HG02884 (cell line): ENCODE measurements around the gene ATPAF1.
A peak's percentile ranks its signal among the peaks of the same experiment; 100 is the strongest.

Experiments
- ATAC-seq: cut with Tn5 transposase; IDR thresholded peaks from one replicate; pipeline ENCODE4 v1.9.1; 2021; ENCODE audit warnings: mild to moderate bottlenecking, moderate library complexity; ENCODE audit not compliant: unreplicated experiment

The ATPAF1 gene

DNA sequence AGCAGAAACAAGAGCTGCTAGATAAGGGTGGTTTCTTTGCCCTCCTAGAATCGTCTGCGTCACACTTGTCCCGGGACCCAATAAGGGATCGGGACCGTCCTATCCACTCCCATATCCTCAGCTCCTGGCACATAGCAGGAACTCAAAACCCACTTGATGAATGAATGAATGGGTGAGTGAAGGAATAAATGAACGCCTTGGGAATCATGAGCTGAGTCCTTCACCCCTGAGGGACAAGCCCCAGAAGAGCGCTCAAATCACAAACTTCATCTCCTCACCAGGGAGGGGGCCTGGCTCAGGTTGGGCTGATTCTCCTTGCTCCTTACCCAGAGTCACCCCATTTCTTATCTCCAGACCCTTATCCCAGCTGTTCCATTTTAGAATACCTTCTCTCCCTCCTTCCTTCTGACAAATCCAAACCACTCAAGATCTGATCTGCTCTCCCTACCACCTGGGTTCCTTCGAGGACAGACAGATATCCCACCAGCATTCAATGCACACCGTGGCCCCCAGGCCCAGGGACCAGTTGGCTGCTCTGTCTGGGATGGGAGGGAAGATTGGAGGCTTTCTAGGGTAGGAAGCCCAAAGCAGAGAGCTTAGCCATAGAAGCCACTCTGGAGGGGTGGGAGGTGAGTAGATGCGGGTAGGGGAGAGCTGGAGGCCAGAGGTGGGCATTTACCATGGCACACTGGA lies 50.9 kb downstream of the ATPAF1 start:
- no peak for ATAC-seq

DNA sequence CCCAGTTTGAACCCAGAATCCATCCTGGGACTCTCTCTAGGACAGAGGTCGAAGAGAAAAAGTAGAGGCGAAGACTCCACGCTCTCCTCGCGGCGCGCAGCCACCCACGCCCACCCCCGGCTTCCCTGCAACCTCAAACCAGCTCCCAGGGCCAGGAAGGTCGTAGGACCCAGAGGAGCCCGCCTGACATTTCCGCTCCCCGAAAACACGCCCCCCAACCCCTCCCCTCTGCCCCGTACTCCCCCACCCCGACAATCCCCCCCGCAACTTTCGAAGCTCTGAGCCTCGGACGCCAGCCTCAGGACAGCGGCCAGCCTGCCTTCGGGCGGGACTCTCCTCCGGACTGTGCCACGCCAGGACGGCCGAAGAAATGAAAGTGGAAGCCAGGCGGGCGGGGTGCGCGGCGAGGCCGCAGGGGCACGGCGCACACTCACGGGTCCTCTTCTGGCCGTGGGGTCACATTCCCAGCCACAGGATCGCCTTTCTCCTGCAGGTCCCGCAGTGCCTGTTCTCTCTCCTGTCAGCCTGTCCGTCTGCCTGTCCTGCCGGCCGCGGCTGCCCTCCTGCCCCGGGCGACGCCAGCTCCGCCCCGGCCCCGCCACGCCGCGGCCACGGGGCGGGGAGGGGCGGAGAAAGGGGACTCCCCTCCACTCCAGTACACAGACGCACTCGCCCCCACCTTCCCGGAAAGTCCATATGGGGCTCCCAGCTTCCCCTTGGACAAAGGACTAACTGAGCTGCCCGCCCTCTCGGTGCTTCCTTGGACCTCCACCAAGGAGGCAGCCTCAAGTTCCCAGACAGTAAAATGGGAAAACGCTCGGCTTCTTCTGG lies 51.7 kb downstream of the ATPAF1 start, which contains the start of gene MOB3C:
MOB3C (minus strand) TSS at position 535 of the 831 bp plus-strand sequence. CDS start 3,490 bp downstream, outside the sequence.
- peak; percentile 52 for ATAC-seq

- ATAC-seq = no peak
Observed at GRCh38 chr1:46615735-46616134, 52.4 kb downstream of the ATPAF1 start.

DNA sequence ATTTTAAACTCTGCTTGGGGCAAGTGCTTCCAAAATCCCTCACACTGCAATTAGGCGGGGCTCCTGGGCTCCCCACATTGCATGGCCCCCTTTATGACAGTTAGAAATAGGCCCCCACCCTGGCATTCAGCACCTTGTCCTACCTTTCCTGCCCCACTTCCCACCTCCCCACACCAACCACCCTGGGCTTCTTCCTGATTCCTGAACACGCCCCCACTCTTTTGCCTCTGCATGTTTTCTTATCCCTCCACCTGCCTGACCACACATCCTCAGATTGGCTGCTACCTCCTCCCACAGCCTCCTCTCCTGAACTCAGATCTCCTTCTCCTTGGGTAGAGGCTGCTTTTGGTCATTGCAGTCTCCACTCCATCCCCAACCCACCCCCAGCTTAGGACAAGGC lies 53.1 kb downstream of the ATPAF1 start:
- no peak for ATAC-seq

DNA sequence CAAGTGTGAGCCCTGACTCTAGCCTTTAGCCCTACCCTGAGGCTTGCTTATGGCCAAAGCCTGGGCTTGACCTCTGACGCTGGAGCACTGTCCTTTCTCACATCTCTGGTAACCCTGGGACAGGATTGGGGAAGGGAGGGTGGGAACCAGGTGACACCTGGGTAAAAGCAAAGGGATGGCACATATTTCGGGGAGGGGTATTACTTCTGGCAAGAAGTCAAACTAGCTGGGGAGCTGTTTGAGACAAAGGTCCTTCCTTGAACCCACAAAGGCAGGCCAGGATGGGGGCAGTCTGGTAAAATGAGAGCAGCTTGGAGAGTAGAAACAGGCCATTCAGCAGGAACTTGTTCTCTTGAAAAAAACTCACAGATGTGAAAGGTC lies 53.6 kb downstream of the ATPAF1 start:
- no peak for ATAC-seq

- peak; percentile 38 for ATAC-seq
Observed at GRCh38 chr1:46613661-46614603, 54.2 kb downstream of the ATPAF1 start.

GRCh38 chr1:46612937-46613660 lies 55.1 kb downstream of the ATPAF1 start:
- no peak for ATAC-seq

DNA sequence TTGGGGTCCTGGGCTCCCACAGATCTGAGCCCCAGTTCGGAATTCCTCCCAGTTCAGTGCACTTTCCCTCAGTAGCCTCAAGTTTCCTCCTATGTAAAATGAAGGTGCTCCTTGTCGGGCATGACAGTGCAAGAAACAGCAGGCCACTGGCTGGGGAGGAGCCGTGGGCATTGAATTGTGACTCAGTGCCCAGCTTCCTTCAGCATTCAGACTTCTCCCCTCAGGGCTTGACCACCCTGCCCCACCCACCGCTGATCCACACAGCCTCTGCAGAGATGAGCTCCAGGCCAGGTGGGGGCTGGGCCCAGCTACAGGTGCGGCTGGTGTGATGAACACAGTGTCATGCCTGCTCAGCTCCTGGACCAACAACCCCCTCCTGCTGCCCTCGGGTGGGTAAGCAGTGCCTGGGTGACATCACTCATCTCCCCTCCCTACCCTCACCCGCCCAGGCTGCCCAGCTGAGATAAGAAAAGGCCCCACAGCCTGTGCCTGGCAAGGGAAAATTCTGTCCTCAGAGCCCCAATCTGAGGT lies 56.4 kb downstream of the ATPAF1 start:
- ATAC-seq = no peak

GRCh38 chr1:46607345-46608130 lies 60.6 kb downstream of the ATPAF1 start:
- no peak for ATAC-seq

DNA sequence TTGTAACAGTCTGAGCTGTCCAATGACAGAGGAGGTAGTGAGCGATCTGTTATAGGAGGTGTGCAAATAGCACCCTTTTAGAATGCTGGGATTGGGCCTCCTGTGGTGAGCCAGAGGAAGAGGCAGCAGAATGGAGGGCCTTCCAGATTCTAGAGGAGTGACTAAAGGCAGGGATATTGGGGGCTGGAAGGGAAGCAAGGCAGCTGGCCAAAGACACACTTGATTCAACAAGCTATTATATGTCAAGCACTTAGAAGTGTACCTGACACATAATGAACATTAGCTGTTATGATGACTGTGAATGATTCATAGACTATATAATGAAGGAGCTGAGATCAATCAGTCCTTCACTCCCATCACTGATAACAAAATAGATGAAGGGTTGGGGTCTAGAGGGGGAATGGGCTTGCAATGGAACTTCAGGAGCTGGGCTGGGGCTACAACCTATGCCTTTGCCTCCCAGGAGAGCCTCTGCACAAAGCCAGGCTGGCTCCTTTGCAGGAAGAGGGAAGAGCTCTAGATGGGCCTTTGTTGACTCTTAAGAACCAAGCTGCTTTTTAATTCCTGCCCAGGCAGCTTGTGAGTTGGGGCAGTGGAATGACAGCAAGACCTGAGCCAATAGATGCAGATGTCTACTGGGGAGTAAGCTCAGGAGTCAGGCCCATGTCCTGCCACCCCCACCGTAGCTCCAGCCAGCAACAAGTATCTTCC lies 61.8 kb downstream of the ATPAF1 start:
- no peak for ATAC-seq

- no peak for ATAC-seq
Observed at GRCh38 chr1:46605232-46605631, 62.9 kb downstream of the ATPAF1 start.

DNA sequence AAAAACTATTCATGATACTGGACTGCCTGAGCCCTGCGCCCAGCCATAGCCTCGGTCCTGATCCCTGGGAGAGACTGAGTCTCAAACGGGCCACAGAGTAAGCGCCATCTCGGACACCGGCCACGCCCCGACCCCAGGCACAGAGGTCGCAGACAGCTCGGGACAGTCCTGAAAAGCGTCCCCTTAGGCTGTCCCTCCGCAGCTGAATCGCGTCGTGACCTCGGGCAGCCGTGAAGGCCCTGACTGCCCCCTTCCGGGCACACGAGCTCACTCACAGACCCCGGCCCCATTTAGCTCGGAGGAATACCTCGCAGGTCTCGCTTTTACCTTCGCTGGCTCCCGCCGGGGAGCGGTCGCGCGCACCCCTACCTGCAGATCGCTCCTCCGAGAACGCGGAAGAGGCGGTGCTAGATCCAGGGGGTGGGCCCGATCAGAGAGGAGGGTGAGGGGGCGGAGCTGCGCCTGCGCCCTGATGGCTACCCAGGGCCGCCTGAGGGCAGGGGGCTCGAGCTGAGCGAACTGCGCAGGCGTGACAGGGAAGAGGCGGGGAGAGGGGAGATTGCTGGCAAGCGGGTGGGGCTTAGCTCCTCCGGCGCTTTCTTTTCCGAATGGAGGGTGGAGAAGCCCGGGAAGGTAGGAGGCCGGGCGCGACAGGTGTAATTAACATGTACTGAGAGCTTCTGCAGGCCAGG lies 64.2 kb downstream of the ATPAF1 start, which contains the start of gene MKNK1:
MKNK1 (minus strand) TSS at position 411 of the 692 bp plus-strand sequence. CDS start 20,941 bp downstream, outside the sequence.
- peak; percentile 91 for ATAC-seq

DNA sequence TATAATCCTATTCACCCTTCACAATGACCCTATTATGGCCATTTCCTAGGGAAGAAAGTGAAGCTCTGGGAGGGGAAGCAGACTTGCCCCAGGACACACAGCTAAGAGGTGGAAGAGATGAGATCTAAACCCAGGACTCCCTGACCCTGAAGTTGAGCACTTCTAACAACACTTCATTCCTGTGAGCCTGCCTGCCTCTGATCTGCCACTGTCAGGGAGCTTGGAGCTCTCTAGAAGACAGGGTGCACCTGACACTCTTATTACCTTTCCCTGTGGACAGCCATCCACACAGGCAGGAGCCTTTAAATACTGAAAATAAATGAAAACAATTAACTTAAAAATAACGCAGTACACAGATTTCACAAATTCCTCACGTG lies 64.7 kb downstream of the ATPAF1 start:
- no peak for ATAC-seq

GRCh38 chr1:46601257-46602007 lies 66.7 kb downstream of the ATPAF1 start:
- ATAC-seq = no peak

- ATAC-seq = no peak
Observed at GRCh38 chr1:46599059-46599970, 68.8 kb downstream of the ATPAF1 start.

- no peak for ATAC-seq
Observed at GRCh38 chr1:46596846-46597245, 71.3 kb downstream of the ATPAF1 start.
